A549 (cell line): ENCODE results near the gene SMIM14. TPM values are rescaled to one million over a fixed set of nuclear protein-coding genes. Genes with fewer than 3 reads are reported as not detected.

Experiments used
- ATAC-seq, 2 experiments: fragments of 200-7000 bp in 1 of 2; fragments of >200 bp in 1 of 2; cut with Nextera tagmentation in 1 of 2; cut with Tn5 transposase in 1 of 2; 3 replicates each; pipeline versions ENCODE4 v1.8.0 to v1.9.1; 2018 to 2020; ENCODE audit warnings: mild to moderate bottlenecking in 1 of 2, moderate library complexity in 1 of 2
- CTCF ChIA-PET: fragments of 300-600 bp; sonication (Branson Sonifier 250); formaldehyde crosslinking; extraction: SDS; loops from one replicate; lab custom pipeline; 2021; ENCODE audit warnings: antibody characterized with exemption, inconsistent platforms; lab: Yijun Ruan, JAX
- POLR2A ChIA-PET: fragments of 350-600 bp; formaldehyde crosslinking; extraction: SDS; loops from one replicate; lab custom pipeline; 2021; ENCODE audit warnings: antibody characterized with exemption, inconsistent platforms; lab: Yijun Ruan, JAX
- DNase-seq, 2 experiments: peaks; one replicate each; pipeline versions ENCODE4 v3.0.0 to v3.0.0-alpha.2; 2011 to 2016; ENCODE audit warnings: low read depth in 1 of 2, low spot score in 1 of 2
- FAIRE-seq: peaks from 2 replicates; lab custom pipeline; 2011; peaks lifted over from hg19 to GRCh38; lab: Jason Lieb, UNC
- H3K27ac ChIP-seq, 2 experiments: fragments of >200 bp; sonication (Bioruptor Twin); formaldehyde crosslinking; 3 replicates each; pipeline ENCODE4 v1.5.1; 2016 to 2017
- H3K4me1 ChIP-seq: fragments of >200 bp; sonication (Bioruptor Twin); formaldehyde crosslinking; 3 replicates; pipeline ENCODE4 v1.6.1; 2016
- H3K4me2 ChIP-seq: fragments of >200 bp; sonication (Bioruptor Twin); formaldehyde crosslinking; 3 replicates; pipeline ENCODE4 v1.6.1; 2016
- H3K4me3 ChIP-seq: fragments of >200 bp; sonication (Bioruptor Twin); formaldehyde crosslinking; 3 replicates; pipeline ENCODE4 v1.5.1; 2016
- H3K9me3 ChIP-seq: fragments of >200 bp; sonication (Bioruptor Twin); formaldehyde crosslinking; 3 replicates; pipeline ENCODE4 v1.6.1; 2016
- CEBPB ChIP-seq, 2 experiments: fragments of >200 bp in 1 of 2; sonication (Bioruptor Twin) in 1 of 2; formaldehyde crosslinking in 1 of 2; IDR thresholded peaks; 2 replicates each; pipeline ENCODE4 v1.6.1; 2012 to 2016
- ELK1 ChIP-seq: fragments of 150-350 bp; IDR thresholded peaks from 2 replicates; pipeline ENCODE4 v1.6.1; 2014; ENCODE audit warnings: low read depth, mild to moderate bottlenecking, low read length
- EP300 ChIP-seq, 2 experiments: fragments of >200 bp; sonication (Bioruptor Twin); formaldehyde crosslinking; IDR thresholded peaks; 2 replicates in 1 of 2; 3 replicates in 1 of 2; pipeline ENCODE4 v1.6.1; 2016 to 2017
- FOSB ChIP-seq: fragments of 250-450 bp; sonication (Bioruptor Pico); IDR thresholded peaks from 2 replicates; pipeline ENCODE4 v1.5.0; 2020; ENCODE audit warnings: mild to moderate bottlenecking, moderate library complexity
- HDAC2 ChIP-seq: fragments of 200-600 bp; sonication (generic); IDR thresholded peaks from 2 replicates; pipeline ENCODE4 v1.6.1; 2016
- HMGXB4 ChIP-seq: fragments of 250-450 bp; sonication (Bioruptor Pico); IDR thresholded peaks from 2 replicates; pipeline ENCODE4 v1.5.0; 2021; ENCODE audit warnings: mild to moderate bottlenecking, moderate library complexity, borderline replicate concordance
- HOXA7 ChIP-seq: fragments of 250-450 bp; sonication (Bioruptor Pico); IDR thresholded peaks from 2 replicates; pipeline ENCODE4 v1.5.0; 2020; ENCODE audit warnings: mild to moderate bottlenecking, moderate library complexity
- HOXB5 ChIP-seq: fragments of 250-450 bp; sonication (Bioruptor Pico); IDR thresholded peaks from 2 replicates; pipeline ENCODE4 v1.5.0; 2020; ENCODE audit warnings: mild to moderate bottlenecking, moderate library complexity
- KDM1A ChIP-seq: fragments of 200-600 bp; sonication (generic); IDR thresholded peaks from 2 replicates; pipeline ENCODE4 v1.6.1; 2016; ENCODE audit warnings: low read depth, mild to moderate bottlenecking
- KDM5A ChIP-seq: fragments of 200-600 bp; sonication (generic); IDR thresholded peaks from 2 replicates; pipeline ENCODE4 v1.6.1; 2016; ENCODE audit warnings: antibody characterized with exemption, mild to moderate bottlenecking
- NFE2L2 ChIP-seq: fragments of 150-350 bp; conservative IDR thresholded peaks from 2 replicates; pipeline ENCODE4 v1.6.1; 2014; ENCODE audit warnings: low read length
- NPAS2 ChIP-seq: fragments of 250-450 bp; sonication (Bioruptor Pico); IDR thresholded peaks from 2 replicates; pipeline ENCODE4 v1.8.0; 2022; ENCODE audit warnings: mild to moderate bottlenecking, moderate library complexity, borderline replicate concordance
- NR3C1 ChIP-seq: fragments of >200 bp; sonication (Bioruptor Twin); formaldehyde crosslinking; IDR thresholded peaks from 3 replicates; pipeline ENCODE4 v1.6.1; 2017
- POLR2A ChIP-seq: IDR thresholded peaks from 2 replicates; pipeline ENCODE4 v1.6.1; 2012; ENCODE audit warnings: mild to moderate bottlenecking, low read length
- POLR2AphosphoS2 ChIP-seq: conservative IDR thresholded peaks from 2 replicates; pipeline ENCODE4 v1.6.1; 2012; ENCODE audit warnings: low read length, improper control_type of control experiment, inconsistent platforms
- RCOR1 ChIP-seq: fragments of 150-350 bp; IDR thresholded peaks from 2 replicates; pipeline ENCODE4 v1.6.1; 2014; ENCODE audit warnings: antibody characterized with exemption, low read length, low read depth
- RNF2 ChIP-seq: fragments of 200-600 bp; sonication (generic); IDR thresholded peaks from 2 replicates; pipeline ENCODE4 v1.6.1; 2016; ENCODE audit warnings: low read depth, mild to moderate bottlenecking, antibody characterized with exemption, moderate library complexity, borderline replicate concordance
- TFCP2L1 ChIP-seq: fragments of 250-450 bp; sonication (Bioruptor Pico); IDR thresholded peaks from 2 replicates; pipeline ENCODE4 v1.5.0; 2021; ENCODE audit warnings: mild to moderate bottlenecking
- ZSCAN20 ChIP-seq: fragments of 250-450 bp; sonication (Bioruptor Pico); IDR thresholded peaks from 2 replicates; pipeline ENCODE4 v1.8.0; 2022; ENCODE audit warnings: mild to moderate bottlenecking, moderate library complexity
- whole genome bisulfite sequencing: methylation state at CpG from one replicate; pipeline ENCODE4 v1.1.6; 2017; ENCODE audit errors: missing lambda C conversion rate; 5-methylcytosine and 5-hydroxymethylcytosine counted together
- polyA plus RNA-seq, 4 experiments: library from polyadenylated mRNA; depleted of rRNA in 3 of 4; stranded (reverse); fragments of >200 nt; fragmentation: RNase III in 1 of 4; extraction: RNeasy Plus Mini Kit Qiagen cat#74134 plus additional on column Dnase treatment in 1 of 4; gene quantifications; 2 replicates in 3 of 4; 3 replicates in 1 of 4; pipeline ENCODE4 v1.2.3, GENCODE V29; 2011 to 2017
- TF ChIP-seq, protein P1 (sequence below): fragments of 450-650 bp; IDR thresholded peaks from 2 replicates; pipeline ENCODE4 v1.6.1; 2014; ENCODE audit warnings: antibody characterized with exemption
- TF ChIP-seq, protein P2 (sequence below): fragments of >200 bp; sonication (Bioruptor Twin); formaldehyde crosslinking; IDR thresholded peaks from 3 replicates; pipeline ENCODE4 v1.6.1; 2016
- TF ChIP-seq, protein P3 (sequence below): IDR thresholded peaks from 2 replicates; pipeline ENCODE4 v1.6.1; 2012

The SMIM14 gene
- polyA plus RNA-seq, 2 of the 4 experiments (the other 2 are of a cell fraction) = 20.5 to 81.3 TPM

DNA sequence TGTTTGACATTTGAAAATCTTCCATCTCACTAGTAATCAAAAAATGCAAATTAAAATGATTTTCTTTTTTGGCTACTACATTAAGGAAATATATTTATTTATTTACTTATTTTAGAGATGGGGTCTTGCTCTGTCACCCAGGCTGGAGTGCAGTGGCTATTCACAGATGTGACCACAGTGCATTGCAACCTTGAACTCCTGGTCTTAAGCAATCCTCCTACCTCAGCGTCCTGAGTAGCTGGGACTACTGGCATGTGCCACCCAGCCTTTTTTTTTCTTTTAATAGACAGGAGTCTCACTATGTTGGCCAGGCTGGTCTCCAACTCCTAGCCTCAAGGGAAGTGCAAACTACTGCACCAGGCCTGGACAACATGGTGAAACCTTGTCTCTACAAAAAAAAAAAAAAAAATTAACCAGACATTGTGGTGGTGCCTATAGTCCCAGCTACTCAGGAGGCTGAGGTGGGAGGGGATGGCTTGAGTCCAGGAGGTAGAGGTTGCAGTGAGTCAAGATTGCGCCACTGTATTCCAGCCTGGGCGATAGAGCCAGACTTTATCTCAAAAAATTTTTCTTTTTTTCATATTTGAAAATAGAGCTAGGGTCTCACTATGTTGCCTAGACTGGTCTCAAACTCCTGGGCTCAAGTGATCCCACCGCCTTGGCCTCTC is 4.4 kb upstream of the SMIM14 start:
- no peak for DNase-seq
- Histone ChIP-seq H3K4me2 (no peak overlapping the region; the same call in 2 of the 3 replicates), H3K4me1 (peaks cover 14% of the 10 kb centered on the region), H3K9me3 (no peaks in the 10 kb centered on the region)
- no peak for FAIRE-seq
- CTCF ChIA-PET = no interaction called here
- no peak for TF ChIP-seq TFCP2L1 (CRISPR knock-in tag)
- no peak for TF ChIP-seq EP300 (IDR thresholded peaks at IDR 0.05)
- no peak for TF ChIP-seq KDM5A
- TF ChIP-seq CEBPB (IDR thresholded peaks at IDR 0.05) = 0 out of 4 replicates have a peak, but pooled peaks of 1 of the 2 experiments have one; percentile 31
- TF ChIP-seq, all 56 proteins: peak for 1
- POLR2A ChIA-PET = no interaction called here
- Histone ChIP-seq H3K4me3 (no peak overlapping the region), H3K27ac (peak overlapping the region in 1 of 2 experiments; percentile 56; a peak in 3 of 6 replicates)
- ATAC-seq = no peak
- WGBS = 58% methylated on average over 4 of the region's 4 CpGs

DNA sequence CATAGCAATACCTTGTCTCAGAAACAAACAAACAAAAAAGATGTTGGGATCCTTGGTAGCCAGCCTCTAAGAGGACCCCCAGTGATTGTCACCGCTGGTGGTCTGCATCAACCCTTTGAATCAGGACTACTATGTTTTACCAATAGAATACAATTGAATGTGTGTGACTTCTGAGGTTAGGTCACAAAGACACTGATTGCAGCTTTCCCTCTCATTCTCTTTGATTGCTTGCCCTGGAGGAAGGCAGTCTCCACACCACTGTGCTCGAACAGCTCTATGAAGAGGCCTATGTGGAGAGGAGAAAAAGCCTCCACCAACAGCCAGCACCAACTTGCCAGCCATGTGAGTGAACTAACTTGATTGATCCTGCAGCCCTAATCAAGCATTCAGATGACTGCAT is 2.8 kb upstream of the SMIM14 start:
- no peak for FAIRE-seq
- ATAC-seq = no peak
- no peak for DNase-seq
- TF ChIP-seq NR3C1 = no peak
- TF ChIP-seq NPAS2 = no peak
- no peak for TF ChIP-seq RCOR1
- TF ChIP-seq, protein P1, sequence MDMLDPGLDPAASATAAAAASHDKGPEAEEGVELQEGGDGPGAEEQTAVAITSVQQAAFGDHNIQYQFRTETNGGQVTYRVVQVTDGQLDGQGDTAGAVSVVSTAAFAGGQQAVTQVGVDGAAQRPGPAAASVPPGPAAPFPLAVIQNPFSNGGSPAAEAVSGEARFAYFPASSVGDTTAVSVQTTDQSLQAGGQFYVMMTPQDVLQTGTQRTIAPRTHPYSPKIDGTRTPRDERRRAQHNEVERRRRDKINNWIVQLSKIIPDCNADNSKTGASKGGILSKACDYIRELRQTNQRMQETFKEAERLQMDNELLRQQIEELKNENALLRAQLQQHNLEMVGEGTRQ = no peak
- TF ChIP-seq ZSCAN20 (CRISPR knock-in tag) = no peak
- TF ChIP-seq, protein P2, sequence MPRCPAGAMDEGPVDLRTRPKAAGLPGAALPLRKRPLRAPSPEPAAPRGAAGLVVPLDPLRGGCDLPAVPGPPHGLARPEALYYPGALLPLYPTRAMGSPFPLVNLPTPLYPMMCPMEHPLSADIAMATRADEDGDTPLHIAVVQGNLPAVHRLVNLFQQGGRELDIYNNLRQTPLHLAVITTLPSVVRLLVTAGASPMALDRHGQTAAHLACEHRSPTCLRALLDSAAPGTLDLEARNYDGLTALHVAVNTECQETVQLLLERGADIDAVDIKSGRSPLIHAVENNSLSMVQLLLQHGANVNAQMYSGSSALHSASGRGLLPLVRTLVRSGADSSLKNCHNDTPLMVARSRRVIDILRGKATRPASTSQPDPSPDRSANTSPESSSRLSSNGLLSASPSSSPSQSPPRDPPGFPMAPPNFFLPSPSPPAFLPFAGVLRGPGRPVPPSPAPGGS = no peak
- no peak for TF ChIP-seq POLR2AphosphoS2
- TF ChIP-seq HOXB5 (CRISPR knock-in tag) = no peak
- no peak for TF ChIP-seq RNF2
- no peak for TF ChIP-seq ELK1
- TF ChIP-seq EP300 (IDR thresholded peaks at IDR 0.05) = no peak
- no peak for TF ChIP-seq CEBPB (IDR thresholded peaks at IDR 0.05)
- TF ChIP-seq TFCP2L1 (CRISPR knock-in tag) = no peak
- no peak for TF ChIP-seq NFE2L2
- TF ChIP-seq POLR2A = no peak
- no peak for TF ChIP-seq HDAC2
- TF ChIP-seq HOXA7 = no peak
- TF ChIP-seq KDM1A = no peak
- H3K4me1 ChIP-seq = peaks cover 14% of the 10 kb centered on the region
- H3K4me3 ChIP-seq = no peak overlapping the region
- CTCF ChIA-PET = no interaction called here
- H3K9me3 ChIP-seq = no peaks in the 10 kb centered on the region
- POLR2A ChIA-PET = no interaction called here
- 82% methylated on average over 2 of the region's 2 CpGs for WGBS
- no peak overlapping the region for H3K4me2 ChIP-seq
- H3K27ac ChIP-seq = peak overlapping the region in 1 of 2 experiments; percentile 40; a peak in 2 of 6 replicates

GRCh38 chr4:39637586-39638353 is 895 bp downstream of the SMIM14 start:
- H3K4me1 ChIP-seq = peaks cover 29% of the 10 kb centered on the region
- H3K4me3 ChIP-seq = peak overlapping the region; percentile 85
- ChIA-PET CTCF (interaction anchor here (0.6 to 1.9 kb wide), 6 partner anchors 13 to 327 kb away, joined by 3 to 10 read pairs (median 4); no protein-coding TSS in a partner anchor), POLR2A (interaction anchor here (0.6 to 3.3 kb wide), 10 partner anchors 14 to 179 kb away, joined by 3 to 38 read pairs (median 6); partner anchors contain the start of genes LIAS, RPL9, UBE2K and UGDH)
- peak overlapping the region; percentile 96 for H3K4me2 ChIP-seq
- under 1% methylated on average over 28 of the region's 29 CpGs for WGBS
- H3K9me3 ChIP-seq = no peaks in the 10 kb centered on the region
- DNase-seq = peak in 1 of 2 experiments; percentile 48
- FAIRE-seq = no peak
- TF ChIP-seq HOXB5 (CRISPR knock-in tag) (no peak), HMGXB4 (no peak), HOXA7 (0 out of 2 replicates have a peak, but pooled peaks have one; percentile 20), KDM5A (no peak), FOSB (CRISPR knock-in tag) (0 out of 2 replicates have a peak, but pooled peaks have one; percentile 9)
- TF ChIP-seq, protein P1 = no peak
- TF ChIP-seq, protein P3, sequence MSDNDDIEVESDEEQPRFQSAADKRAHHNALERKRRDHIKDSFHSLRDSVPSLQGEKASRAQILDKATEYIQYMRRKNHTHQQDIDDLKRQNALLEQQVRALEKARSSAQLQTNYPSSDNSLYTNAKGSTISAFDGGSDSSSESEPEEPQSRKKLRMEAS = no peak
- H3K27ac ChIP-seq = peak overlapping the region; percentile 91 to 96
- ATAC-seq = peak; percentile 42 to 58
